ENCODE results near the gene M1AP.

M1AP gene

GRCh38 chr2:74516650-74517049 is 131.5 kb downstream of the M1AP start:
- no peak for TF ChIP-seq Cebpa-rat (IDR thresholded peaks at IDR 0.05)
- Histone ChIP-seq H3K36me3 (no peaks in the 10 kb centered on the region), H3K4me1 (peaks cover 5 to 19% (median 8%) of the 10 kb centered on the region in 10 experiments; a peak in 11 of 20 replicates), H3K27ac (no peak overlapping the region), H3K4me2 (no peak overlapping the region), H3K4me3 (no peak overlapping the region), H3K27me3 (peaks cover 86 to 98% (median 93%) of the 10 kb centered on the region in 11 experiments), H3K9me3 (replicated peaks in 1 of 11) (peaks cover 4 to 29% (median 17%) of the 10 kb centered on the region in 11 experiments; a peak in 15 of 22 replicates), H4K20me1 (peaks cover 0 to 37% (median 23%) of the 10 kb centered on the region in 11 experiments; a peak in 15 of 22 replicates), H3K9ac (no peak overlapping the region)

DNA sequence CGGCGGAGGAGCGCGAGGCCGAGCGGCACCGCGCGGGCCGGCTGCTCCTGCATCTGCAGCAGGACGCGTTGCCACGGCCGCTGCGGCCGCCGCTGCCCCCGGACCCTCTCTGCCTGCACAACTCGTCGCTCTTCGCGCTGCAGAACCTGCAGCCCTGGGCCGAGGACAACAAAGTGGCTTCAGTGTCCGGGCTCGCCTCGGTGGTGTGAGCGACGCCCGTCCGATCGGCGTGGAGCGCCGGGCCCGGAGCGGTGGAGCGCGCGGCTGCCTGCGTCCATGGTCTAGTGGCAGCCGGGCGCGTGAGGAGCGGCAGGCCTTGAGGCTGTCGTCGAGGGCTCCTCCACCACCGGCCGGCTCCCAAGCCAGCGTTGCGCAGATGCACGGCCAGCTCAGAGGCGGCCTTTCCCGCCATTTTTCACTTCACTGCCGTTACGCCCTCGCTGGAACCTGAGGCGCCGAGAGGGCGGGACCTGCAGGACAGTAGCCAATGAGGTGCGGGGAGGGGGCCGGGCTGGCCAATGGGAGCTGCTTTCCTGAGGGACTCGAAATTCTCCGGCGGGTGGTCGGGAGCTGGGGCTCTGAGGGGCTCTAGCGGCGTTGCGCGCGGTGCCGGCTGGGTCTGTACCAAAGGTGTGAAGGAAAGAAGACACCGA is 132.0 kb downstream of the M1AP start:
- H3K27ac ChIP-seq: no peak overlapping the region
- H3K4me1 ChIP-seq: peaks cover 5 to 19% (median 8%) of the 10 kb centered on the region in 10 experiments; a peak in 11 of 20 replicates
- no peak overlapping the region for H3K4me2 ChIP-seq
- H3K27me3 ChIP-seq: peaks cover 91 to 100% (median 98%) of the 10 kb centered on the region in 11 experiments
- no peak overlapping the region for H3K9ac ChIP-seq
- H4K20me1 ChIP-seq: peaks cover 0 to 37% (median 23%) of the 10 kb centered on the region in 11 experiments; a peak in 15 of 22 replicates
- TF ChIP-seq Cebpa-rat (IDR thresholded peaks at IDR 0.05): no peak
- no peaks in the 10 kb centered on the region for H3K36me3 ChIP-seq
- H3K9me3 ChIP-seq (replicated peaks in 1 of 11): peaks cover 4 to 29% (median 17%) of the 10 kb centered on the region in 11 experiments; a peak in 15 of 22 replicates
- H3K4me3 ChIP-seq: 0 out of 20 replicates have a peak overlapping the region, but pooled peaks of 1 of the 10 experiments have one; percentile 1

DNA sequence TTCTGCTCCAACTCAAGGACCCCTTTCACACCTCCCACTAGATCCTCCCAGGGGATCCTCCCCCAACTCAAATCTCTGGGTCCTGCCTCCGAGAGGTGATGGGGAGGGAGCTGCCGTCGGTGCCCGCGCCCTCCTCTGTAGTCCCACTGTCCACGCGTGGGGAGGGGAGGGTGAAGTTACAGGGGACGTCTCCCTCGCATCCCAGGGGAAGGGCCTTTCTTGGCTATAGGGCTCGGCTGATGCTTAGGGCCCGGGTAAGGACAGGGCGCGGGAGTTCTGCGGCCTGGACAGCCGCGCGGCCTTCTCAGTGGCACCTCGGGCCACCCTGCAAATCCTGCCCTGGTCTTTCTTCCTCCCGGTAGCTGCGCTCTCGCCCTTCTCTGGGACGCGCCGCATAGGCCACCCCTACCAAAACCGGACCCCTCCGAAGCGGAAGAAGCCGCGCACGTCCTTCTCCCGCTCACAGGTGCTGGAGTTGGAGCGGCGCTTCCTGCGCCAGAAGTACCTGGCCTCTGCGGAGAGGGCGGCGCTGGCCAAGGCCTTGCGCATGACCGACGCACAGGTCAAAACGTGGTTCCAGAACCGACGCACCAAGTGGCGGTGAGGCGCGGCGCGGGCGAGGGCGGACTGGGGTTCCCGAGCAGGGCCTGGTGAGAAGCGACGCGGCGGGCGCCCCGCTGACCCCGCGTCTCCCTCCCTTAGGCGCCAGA is 132.7 kb downstream of the M1AP start:
- peaks cover 98 to 100% (median 100%) of the 10 kb centered on the region in 11 experiments for H3K27me3 ChIP-seq
- H4K20me1 ChIP-seq: peaks cover 0 to 37% (median 23%) of the 10 kb centered on the region in 11 experiments; a peak in 15 of 22 replicates
- H3K4me2 ChIP-seq: peak overlapping the region in 1 of 11 experiments; percentile 73; a peak in 2 of 22 replicates
- H3K4me1 ChIP-seq: peaks cover 5 to 19% (median 8%) of the 10 kb centered on the region in 10 experiments; a peak in 11 of 20 replicates
- H3K27ac ChIP-seq: no peak overlapping the region
- no peaks in the 10 kb centered on the region for H3K36me3 ChIP-seq
- no peak overlapping the region for H3K9ac ChIP-seq
- peak overlapping the region in 4 of 10 experiments; percentile 1 to 26 (median 20); a peak in 3 of 20 replicates for H3K4me3 ChIP-seq
- peaks cover 4 to 29% (median 17%) of the 10 kb centered on the region in 11 experiments; a peak in 15 of 22 replicates for H3K9me3 ChIP-seq (replicated peaks in 1 of 11)
- no peak for TF ChIP-seq Cebpa-rat (IDR thresholded peaks at IDR 0.05)

GRCh38 chr2:74514368-74515270 is 133.5 kb downstream of the M1AP start, which contains the start of gene TLX2:
TSS of gene TLX2 (plus strand) at chr2:74514450. CDS start at chr2:74514807, 357 bp downstream.
- H3K9ac ChIP-seq: no peak within 1 kb of the TSS
- peaks cover 5 to 19% (median 8%) of the 10 kb centered on the region in 10 experiments; a peak in 11 of 20 replicates for H3K4me1 ChIP-seq
- H3K4me3 ChIP-seq: peak within 1 kb of the TSS in 9 of 10 experiments; percentile 17 to 36 (median 20); a peak in 9 of 20 replicates
- peaks cover 0 to 37% (median 23%) of the 10 kb centered on the region in 11 experiments; a peak in 15 of 22 replicates for H4K20me1 ChIP-seq
- peak within 1 kb of the TSS; percentile 12 to 73 (median 49); a peak in 21 of 22 replicates for H3K4me2 ChIP-seq
- no peak for TF ChIP-seq Cebpa-rat (IDR thresholded peaks at IDR 0.05)
- peaks cover 100% of the 10 kb centered on the region in 11 experiments for H3K27me3 ChIP-seq
- H3K27ac ChIP-seq: no peak within 1 kb of the TSS
- peaks cover 4 to 29% (median 17%) of the 10 kb centered on the region in 11 experiments; a peak in 15 of 22 replicates for H3K9me3 ChIP-seq (replicated peaks in 1 of 11)
- no peaks in the 10 kb centered on the region for H3K36me3 ChIP-seq

GRCh38 chr2:74513605-74514367 is 134.3 kb downstream of the M1AP start:
- H3K36me3 ChIP-seq: no peaks in the 10 kb centered on the region
- no peak overlapping the region for H3K27ac ChIP-seq
- no peak for TF ChIP-seq Cebpa-rat (IDR thresholded peaks at IDR 0.05)
- H3K4me2 ChIP-seq: peak overlapping the region; percentile 3 to 73 (median 45); a peak in 11 of 22 replicates
- H3K9me3 ChIP-seq (replicated peaks in 1 of 11): peaks cover 4 to 29% (median 17%) of the 10 kb centered on the region in 11 experiments; a peak in 15 of 22 replicates
- H3K27me3 ChIP-seq: peaks cover 93 to 100% (median 100%) of the 10 kb centered on the region in 11 experiments
- H3K9ac ChIP-seq: no peak overlapping the region
- H3K4me3 ChIP-seq: 0 out of 20 replicates have a peak overlapping the region, but pooled peaks of 1 of the 10 experiments have one; percentile 19
- H4K20me1 ChIP-seq: peaks cover 0 to 37% (median 23%) of the 10 kb centered on the region in 11 experiments; a peak in 15 of 22 replicates
- peaks cover 5 to 19% (median 8%) of the 10 kb centered on the region in 10 experiments; a peak in 11 of 20 replicates for H3K4me1 ChIP-seq

DNA sequence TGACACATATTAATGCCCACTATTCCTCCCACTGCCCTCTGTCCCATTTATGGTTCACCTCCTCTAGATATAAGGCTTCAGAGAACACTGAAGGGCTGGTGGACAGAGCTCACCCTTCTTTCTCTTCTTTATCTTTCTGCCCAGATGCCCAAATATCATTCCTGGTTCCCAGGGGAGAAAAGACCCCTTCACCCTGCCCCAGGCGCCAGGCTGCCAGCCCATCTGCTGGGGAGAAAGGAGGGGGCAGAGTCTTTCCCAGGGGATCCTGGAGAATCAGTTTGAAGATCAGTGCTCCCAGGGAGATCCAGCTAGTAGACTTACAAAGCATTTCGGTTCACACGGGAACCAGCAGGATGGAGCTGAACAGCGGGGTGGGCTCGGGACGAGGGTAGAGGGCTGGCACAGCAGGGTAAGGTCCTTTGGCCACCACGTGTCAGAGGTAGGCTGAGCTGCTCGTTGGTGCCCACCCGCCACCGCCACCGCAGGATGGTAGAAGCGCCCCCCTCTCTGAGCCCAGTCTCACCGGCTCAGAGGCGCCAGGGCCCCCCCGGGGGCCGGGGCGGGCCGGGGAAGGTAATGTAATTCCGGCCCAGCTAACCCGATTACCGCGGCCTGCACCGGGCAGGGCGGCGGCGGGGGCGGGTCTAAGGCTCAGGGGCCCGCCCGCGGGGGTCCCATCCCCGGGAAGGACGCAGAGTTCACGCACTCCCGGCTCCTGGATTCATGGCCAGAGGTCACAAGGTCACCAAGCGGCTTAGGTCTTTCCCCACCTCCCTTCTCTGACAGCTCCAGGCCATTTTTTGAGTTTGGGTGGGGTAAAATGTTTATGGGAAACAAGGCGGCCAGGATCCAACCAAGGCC is 135.2 kb downstream of the M1AP start:
- no peak for TF ChIP-seq Cebpa-rat (IDR thresholded peaks at IDR 0.05)
- Histone ChIP-seq H3K4me1 (peaks cover 11 to 24% (median 13%) of the 10 kb centered on the region in 10 experiments), H3K27me3 (peaks cover 85 to 100% (median 100%) of the 10 kb centered on the region in 11 experiments), H3K9me3 (replicated peaks in 1 of 11) (peaks cover 4 to 29% (median 17%) of the 10 kb centered on the region in 11 experiments; a peak in 15 of 22 replicates), H4K20me1 (peaks cover 0 to 37% (median 23%) of the 10 kb centered on the region in 11 experiments; a peak in 15 of 22 replicates), H3K4me2 (no peak overlapping the region), H3K4me3 (no peak overlapping the region), H3K9ac (no peak overlapping the region), H3K36me3 (no peaks in the 10 kb centered on the region), H3K27ac (no peak overlapping the region)
